ENCODE data around the gene OR4K17. TPM values are rescaled to one million over a fixed set of nuclear protein-coding genes. Genes with fewer than 3 reads are reported as not detected.

OR4K17 gene
- polyA plus RNA-seq, 1 donor (not counting 4 experiments of a cell fraction or from before 2014, with no cell fraction given) = not detected

DNA sequence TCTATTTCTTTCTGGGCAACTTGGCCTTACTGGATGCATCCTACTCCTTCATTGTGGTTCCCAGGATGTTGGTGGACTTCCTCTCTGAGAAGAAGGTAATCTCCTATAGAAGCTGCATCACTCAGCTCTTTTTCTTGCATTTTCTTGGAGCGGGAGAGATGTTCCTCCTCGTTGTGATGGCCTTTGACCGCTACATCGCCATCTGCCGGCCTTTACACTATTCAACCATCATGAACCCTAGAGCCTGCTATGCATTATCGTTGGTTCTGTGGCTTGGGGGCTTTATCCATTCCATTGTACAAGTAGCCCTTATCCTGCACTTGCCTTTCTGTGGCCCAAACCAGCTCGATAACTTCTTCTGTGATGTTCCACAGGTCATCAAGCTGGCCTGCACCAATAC, 33.4 kb downstream of the OR4K17 start:
- no peaks in the 10 kb centered on the region for H3K27me3 ChIP-seq (ENCODE audit: control insufficient read depth, extremely low read depth, insufficient read depth, low read length)
- H3K36me3 ChIP-seq (ENCODE audit: control insufficient read depth in 2 of 2, extremely low read depth in 1 of 2, insufficient read depth in 2 of 2, low read length in 2 of 2) = no peaks in the 10 kb centered on the region
- H3K79me2 ChIP-seq (ENCODE audit: control insufficient read depth, insufficient read depth, low read length) = no peaks in the 10 kb centered on the region
- TF ChIP-seq EZH2 (IDR thresholded peaks at IDR 0.05; ENCODE audit: low read length) = no peak
- no peak overlapping the region for H3K27ac ChIP-seq (ENCODE audit: control insufficient read depth, insufficient read depth, low read length)
- H3K4me1 ChIP-seq (ENCODE audit: control insufficient read depth, extremely low read depth, insufficient read depth, low read length) = no peaks in the 10 kb centered on the region
- H3K9me1 ChIP-seq (ENCODE audit: control insufficient read depth, extremely low read depth, insufficient read depth, low read length) = no peaks in the 10 kb centered on the region
- H3K4me2 ChIP-seq (ENCODE audit: control insufficient read depth, extremely low read depth, insufficient read depth, low read depth, low read length) = no peak overlapping the region
- no peaks in the 10 kb centered on the region for H3K9me3 ChIP-seq (ENCODE audit: control insufficient read depth, low read depth, low read length)
- H2AFZ ChIP-seq (ENCODE audit: control insufficient read depth, low read length) = no peak overlapping the region
- no peak overlapping the region for H3K4me3 ChIP-seq (ENCODE audit: control insufficient read depth in 2 of 3, extremely low read depth in 1 of 3, insufficient read depth in 2 of 3, low read depth in 1 of 3, low read length in 3 of 3)
- no peaks in the 10 kb centered on the region for H4K20me1 ChIP-seq (ENCODE audit: control insufficient read depth, extremely low read depth, insufficient read depth, low read length)
- no peak overlapping the region for H3K9ac ChIP-seq (ENCODE audit: control insufficient read depth, extremely low read depth, insufficient read depth, low read length)
- dilution Hi-C loops (cut with MboI; ENCODE audit: extremely low pct_ligation_motif_present, low sequenced_read_pairs) = no loop called here
- FAIRE-seq = no peak
- no peak for DNase-seq (ENCODE audit: low read depth, low spot score)

DNA sequence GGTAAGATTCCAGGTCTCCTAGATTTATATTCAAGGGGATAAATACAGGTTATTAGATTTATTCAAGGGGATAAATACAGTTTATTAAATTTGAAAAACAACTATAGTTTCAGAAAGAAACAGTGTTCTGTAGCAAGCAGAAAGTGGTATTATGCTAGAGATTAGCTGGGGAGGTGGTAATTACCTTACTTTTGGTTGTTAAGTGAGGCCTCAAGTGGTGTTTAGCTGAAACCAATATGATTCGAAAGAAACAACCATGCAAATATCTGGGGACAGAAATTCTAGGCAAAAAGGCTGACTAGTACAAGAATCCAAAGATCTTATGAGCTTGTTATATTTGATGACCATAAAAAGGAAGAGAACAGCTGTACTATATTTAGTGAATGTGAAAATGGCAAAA, 34.3 kb downstream of the OR4K17 start:
- H2AFZ ChIP-seq (ENCODE audit: control insufficient read depth, low read length) = no peak overlapping the region
- no peaks in the 10 kb centered on the region for H3K9me3 ChIP-seq (ENCODE audit: control insufficient read depth, low read depth, low read length)
- no peaks in the 10 kb centered on the region for H3K27me3 ChIP-seq (ENCODE audit: control insufficient read depth, extremely low read depth, insufficient read depth, low read length)
- H3K4me3 ChIP-seq (ENCODE audit: control insufficient read depth in 2 of 3, extremely low read depth in 1 of 3, insufficient read depth in 2 of 3, low read depth in 1 of 3, low read length in 3 of 3) = no peak overlapping the region
- H3K9ac ChIP-seq (ENCODE audit: control insufficient read depth, extremely low read depth, insufficient read depth, low read length) = no peak overlapping the region
- no peak overlapping the region for H3K27ac ChIP-seq (ENCODE audit: control insufficient read depth, insufficient read depth, low read length)
- dilution Hi-C loops (cut with MboI; ENCODE audit: extremely low pct_ligation_motif_present, low sequenced_read_pairs) = no loop called here
- H4K20me1 ChIP-seq (ENCODE audit: control insufficient read depth, extremely low read depth, insufficient read depth, low read length) = no peaks in the 10 kb centered on the region
- H3K79me2 ChIP-seq (ENCODE audit: control insufficient read depth, insufficient read depth, low read length) = no peaks in the 10 kb centered on the region
- TF ChIP-seq, protein P1, sequence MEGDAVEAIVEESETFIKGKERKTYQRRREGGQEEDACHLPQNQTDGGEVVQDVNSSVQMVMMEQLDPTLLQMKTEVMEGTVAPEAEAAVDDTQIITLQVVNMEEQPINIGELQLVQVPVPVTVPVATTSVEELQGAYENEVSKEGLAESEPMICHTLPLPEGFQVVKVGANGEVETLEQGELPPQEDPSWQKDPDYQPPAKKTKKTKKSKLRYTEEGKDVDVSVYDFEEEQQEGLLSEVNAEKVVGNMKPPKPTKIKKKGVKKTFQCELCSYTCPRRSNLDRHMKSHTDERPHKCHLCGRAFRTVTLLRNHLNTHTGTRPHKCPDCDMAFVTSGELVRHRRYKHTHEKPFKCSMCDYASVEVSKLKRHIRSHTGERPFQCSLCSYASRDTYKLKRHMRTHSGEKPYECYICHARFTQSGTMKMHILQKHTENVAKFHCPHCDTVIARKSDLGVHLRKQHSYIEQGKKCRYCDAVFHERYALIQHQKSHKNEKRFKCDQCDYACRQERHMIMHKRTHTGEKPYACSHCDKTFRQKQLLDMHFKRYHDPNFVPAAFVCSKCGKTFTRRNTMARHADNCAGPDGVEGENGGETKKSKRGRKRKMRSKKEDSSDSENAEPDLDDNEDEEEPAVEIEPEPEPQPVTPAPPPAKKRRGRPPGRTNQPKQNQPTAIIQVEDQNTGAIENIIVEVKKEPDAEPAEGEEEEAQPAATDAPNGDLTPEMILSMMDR (optimal IDR thresholded peaks at IDR 0.05 in 1 of 3, IDR thresholded peaks at IDR 0.05 in 1 of 3, conservative IDR thresholded peaks at IDR 0.05 in 1 of 3; ENCODE audit: extremely low read depth in 1 of 3, insufficient read depth in 2 of 3, low read length in 3 of 3) = no peak
- TF ChIP-seq EZH2 (IDR thresholded peaks at IDR 0.05; ENCODE audit: low read length) = no peak
- DNase-seq (ENCODE audit: low read depth, low spot score) (no peak), FAIRE-seq (no peak)
- no peaks in the 10 kb centered on the region for H3K4me1 ChIP-seq (ENCODE audit: control insufficient read depth, extremely low read depth, insufficient read depth, low read length)
- no peak overlapping the region for H3K4me2 ChIP-seq (ENCODE audit: control insufficient read depth, extremely low read depth, insufficient read depth, low read depth, low read length)
- no peaks in the 10 kb centered on the region for H3K9me1 ChIP-seq (ENCODE audit: control insufficient read depth, extremely low read depth, insufficient read depth, low read length)
- H3K36me3 ChIP-seq (ENCODE audit: control insufficient read depth in 2 of 2, extremely low read depth in 1 of 2, insufficient read depth in 2 of 2, low read length in 2 of 2) = no peaks in the 10 kb centered on the region

DNA sequence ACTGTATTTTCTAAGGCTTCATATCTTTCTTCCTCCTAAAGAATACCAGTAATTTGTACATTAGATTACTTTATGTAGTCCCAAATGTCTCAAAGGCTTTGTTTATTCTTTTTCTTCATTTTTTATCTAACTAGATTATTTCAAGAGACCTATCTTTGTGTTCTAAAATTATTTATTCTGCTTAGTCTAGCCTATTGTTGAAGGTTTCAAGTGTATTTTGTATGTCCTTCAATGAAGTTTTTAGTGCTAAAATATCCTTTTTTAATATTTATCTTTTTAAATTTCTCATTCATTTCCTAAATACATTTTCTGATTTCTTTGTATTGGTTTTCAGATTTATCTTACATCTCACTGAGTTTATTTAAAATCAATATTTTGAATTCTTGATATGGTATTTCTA, 53.9 kb downstream of the OR4K17 start:
- dilution Hi-C loops (cut with MboI; ENCODE audit: extremely low pct_ligation_motif_present, low sequenced_read_pairs) = no loop called here
- no peaks in the 10 kb centered on the region for H3K79me2 ChIP-seq (ENCODE audit: control insufficient read depth, insufficient read depth, low read length)
- H3K27me3 ChIP-seq (ENCODE audit: control insufficient read depth, extremely low read depth, insufficient read depth, low read length) = no peaks in the 10 kb centered on the region
- no peak for FAIRE-seq
- no peak overlapping the region for H3K4me2 ChIP-seq (ENCODE audit: control insufficient read depth, extremely low read depth, insufficient read depth, low read depth, low read length)
- no peak overlapping the region for H3K4me3 ChIP-seq (ENCODE audit: control insufficient read depth in 2 of 3, extremely low read depth in 1 of 3, insufficient read depth in 2 of 3, low read depth in 1 of 3, low read length in 3 of 3)
- H2AFZ ChIP-seq (ENCODE audit: control insufficient read depth, low read length) = no peak overlapping the region
- no peaks in the 10 kb centered on the region for H3K9me1 ChIP-seq (ENCODE audit: control insufficient read depth, extremely low read depth, insufficient read depth, low read length)
- no peaks in the 10 kb centered on the region for H3K36me3 ChIP-seq (ENCODE audit: control insufficient read depth in 2 of 2, extremely low read depth in 1 of 2, insufficient read depth in 2 of 2, low read length in 2 of 2)
- no peak for TF ChIP-seq EZH2 (IDR thresholded peaks at IDR 0.05; ENCODE audit: low read length)
- TF ChIP-seq, protein P1 (optimal IDR thresholded peaks at IDR 0.05 in 1 of 3, IDR thresholded peaks at IDR 0.05 in 1 of 3, conservative IDR thresholded peaks at IDR 0.05 in 1 of 3; ENCODE audit: extremely low read depth in 1 of 3, insufficient read depth in 2 of 3, low read length in 3 of 3) = no peak
- DNase-seq (ENCODE audit: low read depth, low spot score) = no peak
- no peaks in the 10 kb centered on the region for H4K20me1 ChIP-seq (ENCODE audit: control insufficient read depth, extremely low read depth, insufficient read depth, low read length)
- H3K27ac ChIP-seq (ENCODE audit: control insufficient read depth, insufficient read depth, low read length) = no peak overlapping the region
- peaks cover 3% of the 10 kb centered on the region for H3K9me3 ChIP-seq (ENCODE audit: control insufficient read depth, low read depth, low read length)
- no peak overlapping the region for H3K9ac ChIP-seq (ENCODE audit: control insufficient read depth, extremely low read depth, insufficient read depth, low read length)
- H3K4me1 ChIP-seq (ENCODE audit: control insufficient read depth, extremely low read depth, insufficient read depth, low read length) = no peaks in the 10 kb centered on the region
